ENCODE measurements around the gene LTBP3.
"Not testable (repeated sequence)": the region's sequence is repeated elsewhere in the genome, so short reads cannot be mapped to it uniquely, and the experiment has no call there.

LTBP3 gene

GRCh38 chr11:65571420-65571819 lies 13.3 kb upstream of the LTBP3 start:
- DNase-seq: no peak

DNA sequence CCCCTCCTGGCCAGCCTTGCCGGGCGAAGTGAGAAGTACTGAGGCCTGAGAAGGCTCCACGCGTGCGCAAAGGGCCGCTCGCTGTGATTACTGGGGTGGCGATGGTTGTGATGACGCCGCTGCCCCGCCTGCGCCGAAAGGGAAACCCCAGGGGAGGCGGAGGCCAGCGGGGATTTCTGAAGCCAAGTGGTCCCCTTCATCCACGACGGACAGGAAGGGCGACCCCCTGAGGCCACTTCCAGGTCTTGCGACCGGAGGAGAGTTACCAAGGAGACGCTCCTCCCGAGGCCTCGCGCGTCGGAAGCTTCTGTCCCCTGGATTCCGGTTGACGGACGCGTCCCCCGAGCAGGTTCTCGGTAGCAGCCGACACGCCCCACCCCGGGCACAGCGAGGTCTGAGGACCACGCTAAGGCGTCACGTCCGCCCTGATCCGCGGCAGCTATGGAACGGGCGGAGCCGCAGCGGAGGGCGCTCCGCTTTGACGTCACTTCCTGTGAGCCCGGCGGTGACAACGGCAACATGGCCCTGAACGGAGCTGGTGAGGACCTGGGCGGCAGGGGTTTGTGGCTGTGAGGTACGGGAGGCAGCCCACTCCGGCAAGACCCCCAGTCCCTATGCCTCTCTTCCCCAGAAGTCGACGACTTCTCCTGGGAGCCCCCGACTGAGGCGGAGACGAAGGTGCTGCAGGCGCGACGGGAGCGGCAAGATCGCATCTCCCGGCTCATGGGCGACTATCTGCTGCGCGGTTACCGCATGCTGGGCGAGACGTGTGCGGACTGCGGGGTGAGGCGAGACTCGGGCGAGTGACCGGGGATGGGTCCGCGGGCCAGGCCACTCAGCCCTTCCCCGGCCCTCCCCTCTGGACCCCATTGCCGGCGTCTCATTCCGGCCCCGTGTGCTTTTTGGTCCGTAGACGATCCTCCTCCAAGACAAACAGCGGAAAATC lies 12.1 kb upstream of the LTBP3 start, which contains the start of gene ZNRD2:
Gene ZNRD2, plus strand, starts transcription at position 505 of the 946 bp plus-strand sequence. Its CDS starts 15 bp downstream, at position 520.
- DNase-seq: peak; percentile 99

DNA sequence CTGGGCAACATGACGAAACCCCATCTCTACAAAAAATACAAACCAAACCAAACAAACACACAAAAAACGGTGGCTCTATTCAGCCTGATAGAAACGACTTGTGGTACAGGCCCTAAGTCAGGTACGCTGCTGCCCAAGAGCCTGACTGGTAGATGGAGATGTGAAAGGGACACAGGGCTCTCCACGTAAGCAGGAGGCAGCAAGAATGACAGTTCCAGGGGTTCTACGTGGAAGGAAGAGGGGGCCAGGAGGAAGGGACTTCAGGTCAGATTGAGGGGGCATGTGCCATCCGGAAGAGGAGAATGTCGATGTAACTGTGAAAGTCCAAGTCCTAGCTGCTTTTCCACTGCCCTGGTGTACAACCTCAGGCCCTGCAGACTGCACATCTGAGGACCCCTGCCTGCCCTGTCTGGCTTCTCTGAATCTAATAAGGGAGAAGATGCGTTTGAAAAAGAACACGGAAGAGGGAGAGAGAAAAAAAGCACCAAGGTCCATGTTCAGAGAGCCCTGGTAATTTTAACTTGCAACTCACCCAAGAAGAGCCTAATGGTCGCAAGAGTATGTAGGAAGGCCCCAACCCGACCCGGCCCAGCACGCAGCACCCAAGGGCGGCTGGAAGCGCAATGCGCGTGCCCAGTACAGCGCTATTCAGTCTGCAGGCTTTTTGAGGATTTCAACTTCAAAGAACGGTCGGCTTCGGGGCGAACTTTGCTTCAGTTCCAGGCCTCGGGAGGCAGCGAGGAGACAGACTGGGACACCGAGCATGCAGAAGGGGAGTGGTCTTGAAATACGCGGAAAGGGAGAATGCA lies 11.2 kb upstream of the LTBP3 start:
- no peak for DNase-seq

DNA sequence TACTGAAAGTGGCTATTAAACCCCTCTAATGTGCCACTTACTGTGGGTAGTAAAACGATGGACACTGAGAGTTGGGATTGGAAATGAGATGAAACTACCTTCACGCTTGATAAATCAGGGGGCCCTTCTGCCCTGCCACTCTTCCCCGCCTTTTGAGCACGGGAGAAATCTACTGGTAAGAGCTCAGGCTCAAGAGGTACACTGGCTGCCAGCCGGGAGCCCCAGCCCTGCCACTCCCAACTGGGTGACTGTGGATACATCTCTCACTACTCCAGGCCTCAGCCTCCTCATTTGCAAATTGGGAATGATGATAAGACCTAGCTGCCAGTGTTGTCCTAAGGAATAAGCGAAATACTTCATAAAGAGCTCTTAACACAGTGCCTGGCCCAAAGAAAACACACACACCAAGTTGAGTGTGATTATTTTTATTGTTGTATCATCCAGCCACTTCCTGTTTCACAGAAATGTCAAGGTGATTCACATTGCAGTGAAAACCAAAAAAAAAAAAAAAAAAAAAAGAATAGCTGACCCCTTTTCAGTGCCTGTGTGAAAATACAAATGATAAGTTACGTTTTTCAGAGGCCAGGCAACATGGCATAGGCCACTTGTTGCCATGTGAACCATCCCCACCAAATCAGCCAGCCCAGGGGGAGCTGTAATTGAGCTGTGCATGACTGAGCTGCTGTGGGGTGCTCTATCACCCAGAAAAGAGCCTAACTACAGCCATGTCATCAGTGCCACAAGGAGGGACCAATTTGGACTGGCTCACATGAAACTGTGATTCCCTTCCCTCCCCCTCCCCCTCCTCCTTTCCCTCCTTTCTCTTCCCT lies 7.7 kb upstream of the LTBP3 start:
- peak; percentile 75 for DNase-seq

- DNase-seq: not testable (repeated sequence)
Measured at GRCh38 chr11:65564879-65565559, 6.9 kb upstream of the LTBP3 start.

DNA sequence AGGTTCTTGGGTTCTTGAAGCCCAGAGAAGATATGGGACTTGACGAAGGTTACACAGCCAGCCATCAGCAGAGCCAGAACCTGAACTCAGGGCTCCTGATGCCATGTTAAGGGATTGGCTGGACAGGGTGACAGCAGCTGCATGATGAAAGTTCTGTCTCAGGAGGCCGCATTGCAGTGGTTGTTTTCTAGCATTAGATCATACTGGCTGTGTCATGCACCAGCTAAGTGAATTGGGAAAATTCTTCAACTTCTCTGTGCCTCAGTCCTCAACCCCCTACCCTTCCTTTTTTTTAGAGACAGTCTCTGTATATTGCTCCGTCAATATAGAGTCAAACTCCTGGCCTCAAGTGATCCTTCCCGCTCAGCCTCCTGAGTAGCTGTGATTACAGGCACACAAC lies 5.4 kb upstream of the LTBP3 start:
- no peak for DNase-seq

- DNase-seq: no peak
Measured at GRCh38 chr11:65562788-65563187, 4.6 kb upstream of the LTBP3 start.

DNA sequence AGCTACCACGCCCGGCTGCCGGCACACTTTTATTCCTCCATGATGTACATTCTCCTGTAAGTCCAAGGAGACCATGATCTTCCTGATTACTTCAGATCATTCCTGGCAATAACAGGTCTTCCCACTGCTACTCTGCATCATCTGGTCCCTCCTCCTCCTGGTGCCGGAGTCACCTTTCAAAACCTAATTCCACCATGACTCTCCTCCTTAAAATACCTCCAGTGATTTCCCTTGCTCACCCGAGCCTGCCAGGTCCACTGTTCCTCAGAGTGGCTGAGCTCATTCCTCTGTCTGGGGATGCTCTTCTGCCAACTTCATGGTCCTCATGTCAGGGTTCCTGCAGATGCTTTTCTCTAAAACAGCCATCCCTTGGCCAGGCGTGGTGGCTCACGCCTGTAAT lies 3.9 kb upstream of the LTBP3 start:
- DNase-seq: no peak

DNA sequence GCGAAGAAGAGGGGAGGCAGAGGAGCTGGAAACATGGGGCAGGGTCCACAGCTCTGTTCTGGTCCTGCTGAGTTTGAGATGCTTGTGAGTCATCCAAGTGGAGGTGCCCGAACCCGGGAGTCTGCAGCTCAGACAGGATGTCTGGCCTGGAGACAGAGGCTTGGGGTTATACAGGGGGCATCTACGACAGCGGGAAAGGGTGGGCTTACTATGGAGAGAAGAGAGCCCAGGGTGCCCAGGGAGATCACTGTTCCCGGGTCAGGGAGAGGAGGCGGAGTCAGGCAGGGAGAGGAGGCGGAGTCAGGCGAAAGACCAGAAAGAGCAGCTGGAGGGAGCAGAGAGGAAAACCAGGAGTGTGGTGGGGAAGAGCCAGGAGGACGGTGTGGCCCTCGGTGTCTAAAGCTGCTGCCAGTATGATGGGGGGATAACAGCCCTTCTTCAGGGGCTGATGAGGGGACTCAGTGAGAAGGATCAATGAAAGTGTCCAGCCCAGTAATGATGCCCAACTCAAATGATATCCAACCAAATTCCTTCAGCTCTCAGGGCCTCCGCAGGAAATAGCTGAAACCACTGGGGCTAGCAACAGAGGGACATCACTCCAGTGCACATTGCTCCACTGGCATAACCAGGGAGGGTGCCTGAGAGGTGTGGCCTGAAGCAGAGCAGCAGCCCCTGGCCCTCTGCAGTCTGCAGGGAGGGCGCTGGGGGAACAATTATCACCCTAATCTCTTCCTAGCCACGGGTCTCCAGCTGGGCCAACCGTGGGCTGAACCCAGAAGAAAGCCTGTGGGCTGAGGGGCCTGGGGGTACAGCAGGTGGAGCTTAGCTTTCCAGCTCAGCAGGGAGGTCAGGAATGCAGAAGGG lies 2.6 kb upstream of the LTBP3 start:
- DNase-seq: no peak

GRCh38 chr11:65559951-65560537 lies 1.9 kb upstream of the LTBP3 start:
- DNase-seq: no peak

DNA sequence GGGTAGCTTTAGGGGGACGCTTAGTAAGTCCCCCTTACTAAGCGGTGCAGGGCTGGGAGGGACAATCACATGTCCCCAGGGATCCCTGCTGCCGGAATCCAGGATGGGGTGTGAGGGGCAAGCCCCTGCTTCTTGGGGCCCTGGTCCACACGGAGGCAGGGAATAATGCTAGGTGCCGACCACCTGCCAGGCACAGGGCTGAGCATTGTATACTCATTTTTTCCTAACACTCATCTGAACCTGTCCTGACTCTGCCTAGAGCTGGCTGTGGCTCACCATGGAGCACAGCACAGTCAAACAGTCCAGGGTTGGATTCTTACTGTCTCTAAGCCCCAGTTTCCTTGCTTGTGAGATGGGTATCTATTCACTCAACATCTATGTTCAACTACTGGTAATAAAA lies 1.4 kb upstream of the LTBP3 start:
- DNase-seq: no peak

DNA sequence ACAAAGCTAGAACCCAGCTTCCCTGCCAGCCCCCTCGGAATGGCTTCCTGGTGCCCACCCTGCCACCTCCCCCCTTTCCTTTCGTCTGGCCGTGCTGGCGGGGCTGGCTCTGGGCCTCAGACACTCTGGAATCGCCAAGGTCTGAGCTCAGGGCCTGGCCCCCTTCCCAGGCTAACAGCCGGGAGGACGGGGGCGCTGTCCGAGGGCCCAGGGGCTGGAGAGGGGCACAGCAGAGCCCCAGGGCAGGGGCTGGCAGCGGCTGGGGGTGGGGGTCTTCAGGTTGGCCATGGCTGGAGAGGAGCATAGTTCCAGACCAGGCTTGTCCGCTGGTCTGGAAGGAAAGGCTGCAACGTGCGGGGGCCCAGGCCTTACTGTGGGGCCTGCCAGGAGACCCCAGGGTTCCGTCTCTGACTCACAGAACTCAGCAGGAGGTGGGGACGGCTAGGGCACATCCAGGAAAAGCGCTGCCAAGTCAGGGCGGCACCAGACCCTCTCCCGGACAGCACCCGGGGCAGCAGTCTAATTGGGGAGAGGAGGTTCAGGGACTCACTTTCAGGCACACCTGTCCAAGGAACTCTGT lies 861 bp upstream of the LTBP3 start:
- no peak for DNase-seq

- DNase-seq: no peak
Measured at GRCh38 chr11:65557280-65558001, 718 bp downstream of the LTBP3 start.

DNA sequence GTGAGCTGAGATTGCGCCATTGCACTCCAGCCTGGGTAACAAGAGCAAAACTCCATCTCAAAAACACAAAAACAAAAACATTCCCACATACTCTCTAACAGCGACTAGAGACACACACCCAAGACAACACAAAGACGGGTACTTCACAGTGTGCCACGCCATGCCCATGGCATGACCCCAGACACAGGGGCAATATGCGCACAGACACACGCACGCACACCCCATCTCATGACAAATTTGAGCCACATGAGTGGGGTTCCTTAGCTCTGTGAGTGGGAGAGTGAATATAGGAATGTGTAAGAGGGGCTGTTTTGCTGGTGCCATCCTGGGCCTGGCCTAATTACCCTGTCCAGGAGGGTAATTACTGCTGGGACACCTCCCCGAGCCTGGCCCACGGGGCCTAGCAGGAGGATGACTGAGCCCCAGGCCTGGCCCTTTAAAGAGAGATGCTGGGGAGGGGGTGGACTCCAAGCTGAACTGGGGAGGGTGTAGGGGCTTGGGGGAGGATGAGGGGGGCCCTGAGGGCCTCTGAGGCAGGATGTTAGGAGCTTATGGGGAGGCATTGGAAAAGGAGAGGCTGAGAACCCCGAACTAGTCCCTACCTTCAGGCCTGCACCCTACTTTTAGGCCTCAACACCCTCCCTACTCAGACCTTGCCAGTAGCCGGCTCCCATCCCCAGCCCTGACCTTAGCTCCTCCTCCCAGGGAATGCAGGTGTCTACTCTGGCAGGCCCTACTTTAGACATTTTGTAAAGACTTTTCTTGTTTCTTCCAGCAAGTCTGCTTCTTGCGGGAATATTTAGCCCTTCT lies 1.5 kb downstream of the LTBP3 start:
- no peak for DNase-seq

DNA sequence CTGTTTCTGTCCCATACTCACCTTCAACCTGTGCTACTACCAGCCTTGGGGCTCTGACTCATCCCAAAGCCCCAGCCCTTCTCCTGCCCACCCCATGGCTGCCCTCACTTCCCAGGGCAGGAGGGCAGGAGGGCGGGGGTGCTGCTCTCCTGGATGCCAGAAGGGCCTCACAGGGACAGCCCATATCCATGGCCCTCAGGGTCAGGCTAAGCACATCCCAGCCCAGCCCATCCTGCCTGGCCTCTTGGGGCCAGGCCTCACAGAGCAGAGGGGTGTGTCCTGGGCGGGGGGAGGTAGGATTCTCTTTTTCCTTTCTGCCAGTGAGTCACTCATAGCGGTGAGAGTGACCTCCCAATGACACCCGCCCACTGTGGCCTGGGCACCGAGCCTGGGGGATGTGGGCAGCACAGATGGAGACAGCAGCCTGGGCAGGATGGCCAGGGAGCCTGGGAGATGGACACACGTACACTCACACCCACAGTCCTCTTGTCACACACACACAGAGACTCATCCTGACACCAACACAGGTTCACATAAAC lies 2.4 kb downstream of the LTBP3 start:
- DNase-seq: peak; percentile 37

DNA sequence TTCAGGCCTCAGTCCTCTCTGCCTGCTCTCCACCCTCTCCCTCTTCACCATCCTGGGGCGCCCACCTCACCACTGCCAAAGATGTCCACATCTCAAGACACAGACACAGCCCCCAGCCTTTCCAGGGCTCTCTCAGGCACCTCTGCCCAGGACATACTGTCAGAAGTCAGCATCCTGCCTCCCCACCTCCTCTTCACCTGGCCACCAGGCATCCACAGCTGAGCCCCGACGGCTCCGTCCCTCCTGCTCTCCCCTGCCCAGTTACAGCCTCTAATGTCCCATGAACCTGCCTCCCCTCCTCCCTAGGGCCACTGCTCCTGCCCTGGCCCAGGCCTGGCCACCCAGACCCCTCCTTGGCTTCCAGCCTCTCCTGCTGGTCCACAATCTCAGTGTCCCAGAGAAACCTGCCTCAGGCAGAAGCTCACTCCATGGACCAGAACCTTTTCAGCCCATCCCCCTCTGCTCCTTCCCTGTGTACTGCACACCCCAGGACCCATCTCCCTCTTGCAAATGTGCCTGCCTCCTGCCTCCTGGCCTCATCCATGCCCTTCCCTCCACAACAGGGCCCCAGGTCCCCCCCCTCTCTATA lies 3.2 kb downstream of the LTBP3 start:
- DNase-seq: no peak

DNA sequence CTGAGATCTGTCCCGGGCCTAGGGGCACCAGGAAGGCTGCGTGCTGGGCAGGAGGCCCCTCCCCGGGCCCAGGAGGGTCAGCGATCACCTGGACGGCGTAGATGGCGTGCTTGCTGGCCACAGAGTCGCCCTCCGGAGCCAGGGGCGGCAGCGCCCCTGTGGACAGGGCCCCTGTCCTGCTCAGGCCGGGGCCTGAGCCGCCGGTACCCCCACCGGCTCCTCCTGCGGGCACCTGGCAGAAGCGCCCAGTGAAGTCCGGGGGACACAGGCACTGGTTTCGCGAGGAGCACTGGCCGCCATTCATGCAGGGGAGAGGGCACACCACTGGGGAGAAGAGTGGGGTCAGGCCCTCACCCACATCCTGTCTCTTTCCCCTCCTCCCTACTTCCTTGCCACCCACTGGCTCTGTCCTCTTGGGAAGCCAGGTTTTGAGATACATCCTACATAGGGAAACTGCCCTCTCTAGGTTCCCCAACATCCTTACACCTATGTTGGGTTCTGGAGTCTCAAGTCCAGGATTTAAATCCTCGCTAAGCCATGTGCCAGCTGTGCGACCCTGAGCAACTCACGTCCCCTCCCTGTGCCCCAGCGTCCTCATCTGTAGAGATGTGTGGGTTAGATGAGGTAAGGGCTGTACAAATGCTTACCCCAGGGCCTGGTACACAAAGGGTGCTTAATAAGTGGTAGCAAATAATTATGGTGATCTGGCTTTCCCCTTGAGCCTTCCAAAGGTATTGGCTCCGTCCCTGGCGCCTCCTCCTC lies 3.9 kb downstream of the LTBP3 start:
- DNase-seq: no peak
